Heart right ventricle (tissue), 16 donors: ENCODE measurements around the gene FLRT1. TPM values are rescaled to one million over a fixed set of nuclear protein-coding genes. Genes with fewer than 3 reads are reported as not detected.

Experiments
- ATAC-seq, 8 donors: fragments of 200-7000 bp; cut with Tn5 transposase; one replicate each; pipeline ENCODE4 v1.9.1; 2020; ENCODE audit warnings: mild to moderate bottlenecking in 8 of 8, moderate library complexity in 8 of 8, moderate number of reproducible peaks in 1 of 8
- DNase-seq, 2 donors: peaks; one replicate each; pipeline ENCODE4 v3.0.0-alpha.2; 2020
- H3K27ac ChIP-seq, 10 donors: fragments of 200-600 bp; sonication (generic) in 2 of 10; one replicate each; pipeline versions ENCODE4 v1.5.0 to v1.8.0; 2020 to 2022; ENCODE audit warnings: mild to moderate bottlenecking in 3 of 10
- H3K27me3 ChIP-seq, 7 donors: fragments of 200-600 bp; one replicate each; pipeline ENCODE4 v1.8.0; 2021 to 2022; ENCODE audit warnings: mild to moderate bottlenecking in 2 of 7
- H3K36me3 ChIP-seq, 9 donors: fragments of 200-600 bp; sonication (generic) in 1 of 9; one replicate each; pipeline versions ENCODE4 v1.5.0 to v1.8.0; 2020 to 2022; ENCODE audit warnings: mild to moderate bottlenecking in 2 of 9
- H3K4me1 ChIP-seq, 9 donors: fragments of 200-600 bp; sonication (generic) in 1 of 9; one replicate each; pipeline versions ENCODE4 v1.5.0 to v1.8.0; 2020 to 2022; ENCODE audit warnings: mild to moderate bottlenecking in 4 of 9
- H3K4me3 ChIP-seq, 10 donors: fragments of 200-600 bp; sonication (generic) in 2 of 10; one replicate each; pipeline versions ENCODE4 v1.5.0 to v1.8.0; 2020 to 2022; ENCODE audit warnings: mild to moderate bottlenecking in 7 of 10, moderate library complexity in 2 of 10
- H3K9me3 ChIP-seq, 11 donors: fragments of 200-600 bp in 10 of 11; sonication (generic) in 2 of 11; one replicate each; pipeline versions ENCODE4 v1.5.0 to v1.8.0; 2013 to 2022; ENCODE audit warnings: mild to moderate bottlenecking in 2 of 11, control low read depth in 1 of 11, moderate library complexity in 1 of 11
- WGBS, 2 donors: extraction: QIAGEN DNeasy Blood & Tissue Kit; methylation state at CpG; one replicate each; pipeline ENCODE4 v1.1.7; 2013; ENCODE audit warnings: inconsistent platforms in 1 of 2; 5-methylcytosine and 5-hydroxymethylcytosine counted together
- intact Hi-C, 10 donors: fragments of 100-400 bp; cut with DNase I; formaldehyde crosslinking; loops; one replicate each; pipeline versions ENCODE4 v1.11.1 to v1.14.2; 2022
- polyA plus RNA-seq, 2 donors: library from polyadenylated mRNA; stranded (reverse); fragments of 200-250 nt; gene quantifications; one replicate each; pipeline ENCODE4 v1.2.3, GENCODE V29; 2013
- total RNA-seq, 10 donors: library from RNA; stranded (reverse); fragmentation: NEBNext Ultra II Directional in 3 of 10; extraction: Animal tissue kit (Norgen Biotek cat#: 25700) in 3 of 10; gene quantifications; one replicate each; pipeline versions ENCODE4 v1.2.1 to v1.2.4, GENCODE V29; 2021 to 2023
- TF ChIP-seq, protein P1 (sequence below), 9 donors: fragments of 200-600 bp; sonication (generic) in 2 of 9; IDR thresholded peaks; one replicate each; pipeline versions ENCODE4 v1.5.0 to v1.8.0; 2021 to 2022; ENCODE audit warnings: antibody characterized with exemption in 9 of 9, mild to moderate bottlenecking in 5 of 9, moderate library complexity in 1 of 9
- donor health status: Arrhythmogenic right ventricular cardiomyopathy.
- donor health status: ischemic (EF 13 %, LVEDD 7.1; RV severe dilation, severe dysfunction).
- donor health status: healthy with polysubstance abuse.
- donor health status: DM: no; HTN: yes; CAD: no.
- donor health status: DM: no; HTN: no; CAD: no.
- donor health status: ischemic (EF 25% LVEDD 6.9; RV normal size, moderate dysfunction).
- donor health status: ischemic (EF 25% LVEDD 5.7; RV mildly dilated, moderate dysfunction).
- donor health status: healthy.
- donor health status: DM: yes; HTN: yes; CAD: no.
- donor health status: Ischemic cardiomyopathy.
- donor health status: ischemic (EF 35%, LVEDD 5.7; RV mildly dilated, moderate dysfunction).
- donor health status: nonischemic (EF 11% LVEDD 7.7; RV severe dilation, severe dysfunction).
- donor health status: DM: yes; HTN: yes; CAD: no.
- donor health status: PGD.
- donor health status: ischemic (EF 29% LVEDD 5.4; RV normal size, mild dysfunction).
- donor health status: nonischemic (EF 23%, LVEDD 6.1; RV moderate dilation, normal function).

The FLRT1 gene
- total and polyA plus RNA-seq, 12 donors = 0.17 to 0.83 (median 0.39) TPM

DNA sequence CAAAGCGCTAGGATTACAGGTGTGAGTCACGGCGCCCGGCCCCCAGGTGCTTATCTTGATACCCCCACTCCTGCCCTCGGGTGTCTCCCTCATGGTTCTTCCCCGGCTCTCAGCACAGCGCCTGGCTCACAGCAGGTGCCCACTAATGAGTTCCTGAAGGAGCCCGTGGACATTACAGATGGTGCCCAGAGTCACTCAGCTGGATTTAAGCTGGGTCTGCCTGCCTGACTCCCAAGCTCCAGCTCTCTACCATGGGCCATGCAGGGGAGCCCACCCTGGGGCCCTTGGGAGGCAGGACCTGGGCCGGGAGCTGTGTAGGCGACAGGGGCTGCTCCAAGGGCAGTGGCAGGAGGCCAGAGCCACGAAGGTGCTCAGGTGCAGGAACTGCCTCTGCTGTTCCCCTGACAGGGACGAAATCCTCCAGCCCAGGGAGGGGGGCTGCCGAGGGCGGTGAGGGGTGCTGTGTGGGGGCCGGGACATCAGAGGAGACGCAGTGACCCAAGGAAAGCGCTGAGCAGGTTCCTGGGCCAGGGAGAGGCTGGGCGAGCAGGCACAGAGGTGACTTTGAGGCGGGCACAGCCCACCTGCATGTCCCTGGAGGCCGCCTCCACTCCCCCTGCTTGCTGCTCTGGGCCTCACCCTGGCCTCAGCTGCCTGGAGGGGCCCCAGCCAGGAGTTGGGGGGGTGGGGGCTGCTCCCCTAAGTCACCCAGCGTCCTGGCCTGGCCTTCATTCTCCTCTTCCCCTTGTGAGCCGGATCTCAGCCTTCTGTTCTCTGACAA, 14.6 kb upstream of the FLRT1 start:
- no peaks in the 10 kb centered on the region for H3K36me3 ChIP-seq
- H3K27me3 ChIP-seq = no peaks in the 10 kb centered on the region
- no peak for DNase-seq
- 79% methylated on average over 21 to 22 of the region's 22 CpGs for WGBS, 2 donors
- H3K27ac ChIP-seq = peak overlapping the region in 5 of 10 donors; percentile 15 to 40 (median 22)
- ATAC-seq = peak in 2 of 8 donors; percentile 2 to 36
- intact Hi-C loops = no loop called here
- TF ChIP-seq, protein P1, sequence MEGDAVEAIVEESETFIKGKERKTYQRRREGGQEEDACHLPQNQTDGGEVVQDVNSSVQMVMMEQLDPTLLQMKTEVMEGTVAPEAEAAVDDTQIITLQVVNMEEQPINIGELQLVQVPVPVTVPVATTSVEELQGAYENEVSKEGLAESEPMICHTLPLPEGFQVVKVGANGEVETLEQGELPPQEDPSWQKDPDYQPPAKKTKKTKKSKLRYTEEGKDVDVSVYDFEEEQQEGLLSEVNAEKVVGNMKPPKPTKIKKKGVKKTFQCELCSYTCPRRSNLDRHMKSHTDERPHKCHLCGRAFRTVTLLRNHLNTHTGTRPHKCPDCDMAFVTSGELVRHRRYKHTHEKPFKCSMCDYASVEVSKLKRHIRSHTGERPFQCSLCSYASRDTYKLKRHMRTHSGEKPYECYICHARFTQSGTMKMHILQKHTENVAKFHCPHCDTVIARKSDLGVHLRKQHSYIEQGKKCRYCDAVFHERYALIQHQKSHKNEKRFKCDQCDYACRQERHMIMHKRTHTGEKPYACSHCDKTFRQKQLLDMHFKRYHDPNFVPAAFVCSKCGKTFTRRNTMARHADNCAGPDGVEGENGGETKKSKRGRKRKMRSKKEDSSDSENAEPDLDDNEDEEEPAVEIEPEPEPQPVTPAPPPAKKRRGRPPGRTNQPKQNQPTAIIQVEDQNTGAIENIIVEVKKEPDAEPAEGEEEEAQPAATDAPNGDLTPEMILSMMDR (IDR thresholded peaks at IDR 0.05) = no peak
- H3K4me1 ChIP-seq = peaks cover 0 to 49% (median 26%) of the 10 kb centered on the region in 9 donors
- H3K9me3 ChIP-seq = no peaks in the 10 kb centered on the region
- H3K4me3 ChIP-seq = no peak overlapping the region

DNA sequence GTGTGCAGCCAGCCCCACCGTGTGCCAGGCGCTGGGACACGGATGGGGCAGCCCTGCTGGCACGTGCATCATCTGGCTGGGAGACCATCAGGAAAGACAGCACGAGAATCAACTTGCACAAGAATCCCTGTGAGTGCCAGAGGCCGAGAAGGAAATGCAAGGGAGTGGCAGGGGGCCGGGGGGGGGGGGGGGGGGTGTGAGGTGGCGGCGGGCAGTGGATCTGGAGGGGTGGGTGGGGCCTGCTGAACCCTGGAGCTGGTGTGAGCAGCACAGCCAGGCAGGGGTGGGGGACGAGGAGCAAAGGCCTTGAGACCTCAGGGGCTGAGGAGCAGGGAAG, 14.0 kb upstream of the FLRT1 start:
- no peaks in the 10 kb centered on the region for H3K36me3 ChIP-seq
- no peaks in the 10 kb centered on the region for H3K9me3 ChIP-seq
- ATAC-seq = peak in 4 of 8 donors; percentile 32 to 58 (median 46)
- DNase-seq = no peak
- TF ChIP-seq, protein P1 (IDR thresholded peaks at IDR 0.05) = peak in 2 of 9 donors; percentile 15 to 23
- intact Hi-C loops = no loop called here
- H3K4me1 ChIP-seq = peaks cover 0 to 49% (median 26%) of the 10 kb centered on the region in 9 donors
- 41 to 48% methylated on average over 8 to 10 of the region's 10 CpGs for WGBS, 2 donors
- H3K27me3 ChIP-seq = no peaks in the 10 kb centered on the region
- peak overlapping the region in 1 of 10 donors; percentile 39 for H3K27ac ChIP-seq
- no peak overlapping the region for H3K4me3 ChIP-seq

DNA sequence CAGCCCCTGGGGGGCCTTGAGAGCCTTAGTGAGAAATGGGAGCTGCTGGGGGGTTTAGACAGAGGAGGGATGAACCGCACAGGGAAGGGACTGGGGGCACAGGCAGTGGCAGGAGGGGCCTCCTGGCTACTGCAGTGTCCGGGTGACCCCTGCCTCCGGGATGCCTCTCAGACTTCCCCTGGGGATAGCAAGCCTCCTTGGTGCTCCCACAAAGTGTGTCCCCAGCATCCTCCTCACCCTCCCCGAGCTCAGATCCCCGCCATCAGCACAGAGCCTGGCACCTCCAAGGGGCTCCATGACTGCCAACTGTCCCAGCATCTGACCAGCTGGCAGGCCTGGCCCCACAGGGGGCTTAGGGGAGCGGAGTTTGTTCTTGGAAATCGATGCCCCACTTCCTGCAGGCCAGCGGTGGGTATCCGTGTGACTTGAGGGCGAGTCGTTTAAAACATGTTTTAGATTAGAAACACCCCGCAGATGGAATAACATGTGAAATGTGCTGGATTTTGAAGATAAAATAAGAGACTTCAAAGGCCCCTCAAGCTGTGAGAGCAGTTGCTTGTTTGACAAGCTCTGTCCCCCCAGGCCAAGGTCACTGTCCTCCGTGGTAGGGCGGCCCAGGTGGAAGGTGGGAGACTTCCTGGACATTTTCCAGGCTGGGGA, 13.5 kb upstream of the FLRT1 start:
- ATAC-seq = no peak

More for the DNA sequence above, 13.5 kb upstream of the FLRT1 start:
- TF ChIP-seq, protein P1 (IDR thresholded peaks at IDR 0.05) = no peak
- Histone ChIP-seq H3K27ac (no peak overlapping the region), H3K4me3 (no peak overlapping the region), H3K4me1 (peaks cover 0 to 49% (median 26%) of the 10 kb centered on the region in 9 donors), H3K9me3 (no peaks in the 10 kb centered on the region), H3K36me3 (no peaks in the 10 kb centered on the region), H3K27me3 (no peaks in the 10 kb centered on the region)
- 82 to 83% methylated on average over 14 of the region's 14 CpGs for WGBS, 2 donors
- intact Hi-C loops = no loop called here
- DNase-seq = no peak
